Measurements from ENCODE around the gene CROCC.

Gene CROCC

DNA sequence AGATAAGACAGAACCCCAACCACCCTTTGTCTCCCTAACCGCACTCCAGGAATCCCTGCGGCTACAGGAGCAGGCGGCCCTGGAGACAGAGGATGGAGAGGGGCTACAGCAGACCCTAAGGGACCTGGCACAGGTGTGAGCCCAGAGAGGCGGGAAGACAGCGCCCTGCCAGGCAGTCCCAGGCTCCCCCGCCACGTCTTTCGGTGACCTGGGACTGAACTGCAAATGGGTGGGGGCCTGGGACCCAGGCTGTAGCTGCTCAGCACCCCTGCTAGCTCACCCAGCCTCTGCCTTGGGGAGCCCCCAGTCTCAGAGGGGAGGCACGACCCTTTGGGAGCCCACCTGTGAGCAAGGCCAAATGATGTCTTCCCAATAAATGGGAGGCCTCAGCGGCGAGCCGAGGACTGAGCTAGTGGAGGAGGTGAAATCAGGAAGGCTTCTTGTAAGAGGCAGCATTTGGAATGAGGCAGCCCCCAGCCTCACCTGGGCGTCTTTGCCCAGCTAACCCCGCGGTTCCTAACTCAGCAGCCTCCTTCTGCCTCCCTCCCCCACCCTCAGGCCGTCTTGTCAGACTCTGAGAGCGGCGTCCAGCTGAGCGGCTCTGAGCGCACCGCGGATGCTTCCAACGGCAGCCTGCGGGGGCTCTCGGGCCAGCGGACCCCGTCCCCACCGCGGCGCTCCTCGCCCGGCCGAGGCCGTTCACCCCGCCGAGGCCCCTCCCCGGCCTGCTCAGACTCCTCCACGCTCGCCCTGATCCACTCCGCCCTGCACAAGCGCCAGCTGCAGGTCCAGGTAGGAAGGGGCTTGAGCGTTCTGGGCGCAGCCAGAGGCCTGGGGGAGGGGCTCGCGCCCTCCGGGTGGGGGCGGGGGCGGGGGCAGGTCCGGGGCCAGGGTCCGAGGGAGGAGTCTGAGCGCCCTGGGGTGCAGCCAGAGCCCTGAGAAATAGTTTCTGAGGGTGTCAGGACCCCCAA lies 16.9 kb downstream of the CROCC start:
- no peak for ATAC-seq
- no peak for TF ChIP-seq ZNF70 (CRISPR knock-in tag; IDR thresholded peaks at IDR 0.05)
- no peak for TF ChIP-seq CSDC2 (CRISPR knock-in tag; IDR thresholded peaks at IDR 0.05)
- no peak for TF ChIP-seq OSR1 (CRISPR knock-in tag; IDR thresholded peaks at IDR 0.05)
- TF ChIP-seq TCF4 (CRISPR knock-in tag; IDR thresholded peaks at IDR 0.05; ENCODE audit: borderline replicate concordance), result no peak
- TF ChIP-seq, protein P1, sequence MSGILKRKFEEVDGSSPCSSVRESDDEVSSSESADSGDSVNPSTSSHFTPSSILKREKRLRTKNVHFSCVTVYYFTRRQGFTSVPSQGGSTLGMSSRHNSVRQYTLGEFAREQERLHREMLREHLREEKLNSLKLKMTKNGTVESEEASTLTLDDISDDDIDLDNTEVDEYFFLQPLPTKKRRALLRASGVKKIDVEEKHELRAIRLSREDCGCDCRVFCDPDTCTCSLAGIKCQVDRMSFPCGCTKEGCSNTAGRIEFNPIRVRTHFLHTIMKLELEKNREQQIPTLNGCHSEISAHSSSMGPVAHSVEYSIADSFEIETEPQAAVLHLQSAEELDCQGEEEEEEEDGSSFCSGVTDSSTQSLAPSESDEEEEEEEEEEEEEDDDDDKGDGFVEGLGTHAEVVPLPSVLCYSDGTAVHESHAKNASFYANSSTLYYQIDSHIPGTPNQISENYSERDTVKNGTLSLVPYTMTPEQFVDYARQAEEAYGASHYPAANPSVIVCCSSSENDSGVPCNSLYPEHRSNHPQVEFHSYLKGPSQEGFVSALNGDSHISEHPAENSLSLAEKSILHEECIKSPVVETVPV (CRISPR knock-in tag; IDR thresholded peaks at IDR 0.05), result no peak
- TF ChIP-seq ZFP30 (CRISPR knock-in tag; IDR thresholded peaks at IDR 0.05), result no peak
- no peak for TF ChIP-seq ESRRG (CRISPR knock-in tag; IDR thresholded peaks at IDR 0.05)
- TF ChIP-seq, protein P2, sequence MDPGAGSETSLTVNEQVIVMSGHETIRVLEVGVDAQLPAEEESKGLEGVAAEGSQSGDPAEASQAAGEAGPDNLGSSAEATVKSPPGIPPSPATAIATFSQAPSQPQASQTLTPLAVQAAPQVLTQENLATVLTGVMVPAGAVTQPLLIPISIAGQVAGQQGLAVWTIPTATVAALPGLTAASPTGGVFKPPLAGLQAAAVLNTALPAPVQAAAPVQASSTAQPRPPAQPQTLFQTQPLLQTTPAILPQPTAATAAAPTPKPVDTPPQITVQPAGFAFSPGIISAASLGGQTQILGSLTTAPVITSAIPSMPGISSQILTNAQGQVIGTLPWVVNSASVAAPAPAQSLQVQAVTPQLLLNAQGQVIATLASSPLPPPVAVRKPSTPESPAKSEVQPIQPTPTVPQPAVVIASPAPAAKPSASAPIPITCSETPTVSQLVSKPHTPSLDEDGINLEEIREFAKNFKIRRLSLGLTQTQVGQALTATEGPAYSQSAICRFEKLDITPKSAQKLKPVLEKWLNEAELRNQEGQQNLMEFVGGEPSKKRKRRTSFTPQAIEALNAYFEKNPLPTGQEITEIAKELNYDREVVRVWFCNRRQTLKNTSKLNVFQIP (CRISPR knock-in tag; IDR thresholded peaks at IDR 0.05; ENCODE audit: borderline replicate concordance, low read depth), result no peak
- TF ChIP-seq ZC3H10 (CRISPR knock-in tag; IDR thresholded peaks at IDR 0.05), result no peak
- TF ChIP-seq, protein P3, sequence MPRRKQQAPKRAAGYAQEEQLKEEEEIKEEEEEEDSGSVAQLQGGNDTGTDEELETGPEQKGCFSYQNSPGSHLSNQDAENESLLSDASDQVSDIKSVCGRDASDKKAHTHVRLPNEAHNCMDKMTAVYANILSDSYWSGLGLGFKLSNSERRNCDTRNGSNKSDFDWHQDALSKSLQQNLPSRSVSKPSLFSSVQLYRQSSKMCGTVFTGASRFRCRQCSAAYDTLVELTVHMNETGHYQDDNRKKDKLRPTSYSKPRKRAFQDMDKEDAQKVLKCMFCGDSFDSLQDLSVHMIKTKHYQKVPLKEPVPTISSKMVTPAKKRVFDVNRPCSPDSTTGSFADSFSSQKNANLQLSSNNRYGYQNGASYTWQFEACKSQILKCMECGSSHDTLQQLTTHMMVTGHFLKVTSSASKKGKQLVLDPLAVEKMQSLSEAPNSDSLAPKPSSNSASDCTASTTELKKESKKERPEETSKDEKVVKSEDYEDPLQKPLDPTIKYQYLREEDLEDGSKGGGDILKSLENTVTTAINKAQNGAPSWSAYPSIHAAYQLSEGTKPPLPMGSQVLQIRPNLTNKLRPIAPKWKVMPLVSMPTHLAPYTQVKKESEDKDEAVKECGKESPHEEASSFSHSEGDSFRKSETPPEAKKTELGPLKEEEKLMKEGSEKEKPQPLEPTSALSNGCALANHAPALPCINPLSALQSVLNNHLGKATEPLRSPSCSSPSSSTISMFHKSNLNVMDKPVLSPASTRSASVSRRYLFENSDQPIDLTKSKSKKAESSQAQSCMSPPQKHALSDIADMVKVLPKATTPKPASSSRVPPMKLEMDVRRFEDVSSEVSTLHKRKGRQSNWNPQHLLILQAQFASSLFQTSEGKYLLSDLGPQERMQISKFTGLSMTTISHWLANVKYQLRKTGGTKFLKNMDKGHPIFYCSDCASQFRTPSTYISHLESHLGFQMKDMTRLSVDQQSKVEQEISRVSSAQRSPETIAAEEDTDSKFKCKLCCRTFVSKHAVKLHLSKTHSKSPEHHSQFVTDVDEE (CRISPR knock-in tag; IDR thresholded peaks at IDR 0.05), result no peak
- TF ChIP-seq SNAI2 (CRISPR knock-in tag; IDR thresholded peaks at IDR 0.05), result no peak
- TF ChIP-seq, protein P4, sequence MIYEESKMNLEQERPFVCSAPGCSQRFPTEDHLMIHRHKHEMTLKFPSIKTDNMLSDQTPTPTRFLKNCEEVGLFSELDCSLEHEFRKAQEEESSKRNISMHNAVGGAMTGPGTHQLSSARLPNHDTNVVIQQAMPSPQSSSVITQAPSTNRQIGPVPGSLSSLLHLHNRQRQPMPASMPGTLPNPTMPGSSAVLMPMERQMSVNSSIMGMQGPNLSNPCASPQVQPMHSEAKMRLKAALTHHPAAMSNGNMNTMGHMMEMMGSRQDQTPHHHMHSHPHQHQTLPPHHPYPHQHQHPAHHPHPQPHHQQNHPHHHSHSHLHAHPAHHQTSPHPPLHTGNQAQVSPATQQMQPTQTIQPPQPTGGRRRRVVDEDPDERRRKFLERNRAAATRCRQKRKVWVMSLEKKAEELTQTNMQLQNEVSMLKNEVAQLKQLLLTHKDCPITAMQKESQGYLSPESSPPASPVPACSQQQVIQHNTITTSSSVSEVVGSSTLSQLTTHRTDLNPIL (CRISPR knock-in tag; IDR thresholded peaks at IDR 0.05; ENCODE audit: low read depth), result no peak

GRCh38 chr1:16939386-16940180 lies 17.9 kb downstream of the CROCC start:
- peak; percentile 67 for ATAC-seq

GRCh38 chr1:16944038-16944437 lies 22.3 kb downstream of the CROCC start:
- no peak for ATAC-seq
- TF ChIP-seq, protein P4 (CRISPR knock-in tag; IDR thresholded peaks at IDR 0.05; ENCODE audit: low read depth), result no peak
- TF ChIP-seq ZFP3 (CRISPR knock-in tag; IDR thresholded peaks at IDR 0.05) (no peak), ZFP30 (CRISPR knock-in tag; IDR thresholded peaks at IDR 0.05) (no peak), PPARA (CRISPR knock-in tag; IDR thresholded peaks at IDR 0.05; ENCODE audit: borderline replicate concordance) (no peak), ISL1 (CRISPR knock-in tag; IDR thresholded peaks at IDR 0.05) (no peak), RARB (CRISPR knock-in tag; IDR thresholded peaks at IDR 0.05) (no peak), TCF4 (CRISPR knock-in tag; IDR thresholded peaks at IDR 0.05; ENCODE audit: borderline replicate concordance) (no peak), ZNF8 (CRISPR knock-in tag; IDR thresholded peaks at IDR 0.05) (no peak), BACH2 (CRISPR knock-in tag; IDR thresholded peaks at IDR 0.05; ENCODE audit: borderline replicate concordance) (no peak), OSR1 (CRISPR knock-in tag; IDR thresholded peaks at IDR 0.05) (no peak), TOX (CRISPR knock-in tag; IDR thresholded peaks at IDR 0.05; ENCODE audit: borderline replicate concordance) (no peak), ESRRG (CRISPR knock-in tag; IDR thresholded peaks at IDR 0.05) (no peak)
- TF ChIP-seq, protein P3 (CRISPR knock-in tag; IDR thresholded peaks at IDR 0.05), result no peak
- TF ChIP-seq, protein P2 (CRISPR knock-in tag; IDR thresholded peaks at IDR 0.05; ENCODE audit: borderline replicate concordance, low read depth), result no peak
- TF ChIP-seq, protein P1 (CRISPR knock-in tag; IDR thresholded peaks at IDR 0.05), result no peak

Data from SK-N-SH treated with all-trans-retinoic acid at 6 μM for 48 hours (cell line).